OCI-LY1 (cell line): ENCODE measurements around the gene MRPL58.

Source experiments
- CTCF ChIP-seq: fragments of 200-600 bp; sonication (generic), shearing (Covaris generic); IDR thresholded peaks from 2 replicates; pipeline ENCODE4 v1.5.1; 2017; ENCODE audit warnings: mild to moderate bottlenecking, antibody characterized with exemption, low read length, moderate library complexity, mixed read lengths
- EZH2 ChIP-seq: fragments of 200-600 bp; sonication (generic), shearing (Covaris generic); IDR thresholded peaks from 2 replicates; pipeline ENCODE4 v1.8.0; 2017; ENCODE audit warnings: borderline replicate concordance, mixed run types, mild to moderate bottlenecking, antibody characterized with exemption, low read length, moderate library complexity, mixed read lengths

- TF ChIP-seq CTCF (no peak), EZH2 (no peak)
Measured at GRCh38 chr17:75064040-75064439, 51.6 kb downstream of the MRPL58 start.
